OCI-M1 (cell line): ENCODE data around the gene SULT1C3.
"Not testable (repeated sequence)": the region's sequence is repeated elsewhere in the genome, so short reads cannot be mapped to it uniquely, and the experiment has no call there.

ENCODE experiments used
- DNase-seq: peaks from one replicate; lab custom pipeline; 2025; lab: John Stamatoyannopoulos, UW

Gene SULT1C3

GRCh38 chr2:108244667-108245414 lies 5.1 kb downstream of the SULT1C3 start:
- DNase-seq: no peak

- no peak for DNase-seq
Measured at GRCh38 chr2:108253106-108253505, 13.3 kb downstream of the SULT1C3 start.

GRCh38 chr2:108257757-108258331 lies 18.1 kb downstream of the SULT1C3 start:
- peak; percentile 4 for DNase-seq

DNA sequence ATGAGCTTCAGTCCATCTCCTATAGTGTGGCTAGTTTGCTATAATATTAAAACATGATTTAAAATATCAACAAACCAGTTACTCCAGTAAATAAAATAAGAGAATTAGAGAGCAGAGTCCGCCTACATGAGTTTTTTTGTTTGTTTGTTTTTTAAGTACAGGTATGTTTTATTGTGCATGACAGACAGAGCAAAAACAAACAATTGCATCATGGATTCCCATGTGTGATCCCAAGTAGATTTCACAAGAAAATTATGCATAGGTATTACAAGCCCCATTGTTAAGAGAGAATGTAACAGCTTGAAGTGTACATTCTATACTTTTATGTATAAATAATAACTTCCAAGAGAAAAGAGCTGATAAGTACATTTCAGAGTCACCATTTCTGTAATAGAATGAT lies 21.0 kb downstream of the SULT1C3 start:
- no peak for DNase-seq

GRCh38 chr2:108262036-108262435 lies 22.3 kb downstream of the SULT1C3 start:
- DNase-seq: no peak

- no peak for DNase-seq
Measured at GRCh38 chr2:108263401-108263800, 23.6 kb downstream of the SULT1C3 start.

DNA sequence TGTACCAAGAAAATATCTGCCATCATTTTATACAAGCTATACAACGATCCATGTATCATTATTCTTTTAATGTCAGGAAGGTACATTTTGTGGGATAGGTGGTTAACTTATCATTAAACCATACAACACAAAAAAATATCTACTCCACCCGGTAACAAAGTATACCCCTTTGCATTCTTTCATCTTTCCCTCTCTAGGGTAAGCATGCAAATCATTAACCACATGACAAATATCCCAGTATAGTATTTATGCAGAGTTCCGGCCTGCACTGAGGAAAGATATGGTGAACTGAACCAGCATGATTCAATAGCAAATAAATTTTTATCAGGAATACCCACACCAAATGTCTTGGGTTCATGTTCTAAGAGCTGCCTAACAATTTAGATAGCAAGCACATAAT lies 26.4 kb downstream of the SULT1C3 start:
- DNase-seq: no peak

DNA sequence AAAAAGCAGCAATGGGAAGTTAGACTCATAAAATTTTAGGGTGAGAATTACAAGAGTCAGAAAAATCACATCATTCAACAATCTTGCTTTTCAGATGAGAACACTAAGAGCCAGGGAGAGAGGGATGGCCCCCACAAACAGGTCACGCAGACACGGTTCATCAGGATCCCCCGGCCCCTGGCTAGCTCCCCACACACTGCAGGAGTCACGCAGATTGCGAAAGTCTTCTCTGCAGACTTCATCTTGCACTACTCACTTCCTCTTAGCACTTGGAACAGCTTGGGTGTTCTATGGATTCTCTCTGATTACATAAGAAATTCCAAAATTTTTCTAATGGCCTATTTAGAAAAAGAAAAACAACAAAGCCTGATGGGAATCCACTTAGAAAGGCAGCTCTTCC lies 27.3 kb downstream of the SULT1C3 start:
- DNase-seq: peak; percentile 30

DNA sequence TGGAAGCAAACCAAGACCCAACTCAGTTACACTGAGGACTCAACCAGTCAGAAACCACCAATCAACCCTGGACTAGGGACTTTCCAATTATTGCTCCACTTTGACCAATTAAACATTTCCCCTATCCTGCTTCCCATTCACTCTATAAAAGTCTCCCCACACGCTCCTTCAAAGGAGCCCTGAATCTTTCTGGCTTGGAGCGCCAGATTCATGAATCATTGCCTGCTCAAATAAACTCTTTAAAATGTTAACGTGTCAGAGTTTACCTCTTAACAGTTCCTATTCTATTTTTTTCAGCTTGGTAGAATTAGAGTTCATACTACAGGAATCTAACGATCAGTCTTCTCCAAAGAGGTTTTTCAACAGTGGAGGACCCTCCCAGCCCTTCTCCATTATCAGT lies 28.2 kb downstream of the SULT1C3 start:
- no peak for DNase-seq

GRCh38 chr2:108270346-108270745 lies 30.6 kb downstream of the SULT1C3 start:
- DNase-seq: no peak

DNA sequence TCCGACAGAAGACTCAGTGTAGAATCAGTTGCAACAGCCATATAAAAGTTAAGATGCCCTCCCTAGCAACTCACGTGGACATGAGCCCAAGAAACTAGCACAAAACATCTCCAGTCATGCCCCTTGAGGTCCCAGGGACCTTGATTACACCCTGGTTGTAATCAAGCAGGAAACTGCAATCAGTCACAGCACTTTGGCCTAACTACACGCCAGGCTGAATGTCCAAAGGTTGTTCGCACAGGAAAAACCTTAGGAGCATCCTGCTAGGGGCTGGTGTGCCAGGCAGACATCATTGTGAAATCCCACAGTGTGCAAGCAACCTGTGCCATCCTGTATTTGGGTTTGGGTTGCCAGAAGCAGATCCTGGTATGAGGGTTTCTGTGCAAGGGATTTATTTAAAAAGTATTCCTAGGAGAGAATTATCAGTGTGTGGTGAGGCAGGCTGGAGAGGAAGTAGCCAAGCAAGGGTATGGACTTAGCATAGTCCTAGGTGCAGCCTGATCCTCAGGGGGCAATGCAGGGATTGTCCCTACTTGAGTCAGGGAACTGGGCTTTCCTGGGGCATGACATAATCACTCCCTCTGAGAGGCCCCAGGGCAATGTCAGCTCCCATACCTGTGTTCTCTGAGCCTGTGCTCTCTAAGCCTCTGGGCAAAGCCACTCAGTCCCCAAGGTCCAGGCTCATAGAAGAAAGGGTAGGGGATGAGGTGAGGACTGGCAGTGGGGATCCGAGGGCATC lies 31.2 kb downstream of the SULT1C3 start:
- DNase-seq: no peak

DNA sequence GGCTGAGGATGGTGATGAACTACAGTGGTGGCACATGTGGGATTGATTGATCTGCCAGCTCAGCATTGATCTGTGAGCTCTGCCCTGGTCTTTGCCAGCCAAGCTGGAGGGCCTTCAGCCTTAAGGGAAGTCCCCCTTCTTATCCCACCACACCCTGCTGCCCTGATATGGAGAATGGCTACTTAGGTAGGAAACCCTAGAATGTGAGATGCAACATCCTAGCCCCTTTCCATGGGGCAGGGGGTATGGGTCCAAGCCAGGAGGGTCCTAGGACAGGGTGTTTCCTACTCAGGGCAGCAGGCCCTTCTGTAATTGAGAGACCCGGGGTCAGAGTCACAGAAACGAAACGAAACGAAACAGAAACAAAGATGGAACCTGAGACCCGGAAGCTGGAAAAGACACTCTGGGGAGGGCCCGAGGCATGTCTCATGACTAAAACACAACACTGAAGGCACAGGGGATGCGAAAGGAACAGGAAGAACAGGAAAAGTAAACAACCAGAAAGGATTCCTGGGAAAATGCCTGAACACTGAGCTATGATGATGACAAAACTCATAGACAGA lies 32.0 kb downstream of the SULT1C3 start:
- DNase-seq: peak; percentile 58

DNA sequence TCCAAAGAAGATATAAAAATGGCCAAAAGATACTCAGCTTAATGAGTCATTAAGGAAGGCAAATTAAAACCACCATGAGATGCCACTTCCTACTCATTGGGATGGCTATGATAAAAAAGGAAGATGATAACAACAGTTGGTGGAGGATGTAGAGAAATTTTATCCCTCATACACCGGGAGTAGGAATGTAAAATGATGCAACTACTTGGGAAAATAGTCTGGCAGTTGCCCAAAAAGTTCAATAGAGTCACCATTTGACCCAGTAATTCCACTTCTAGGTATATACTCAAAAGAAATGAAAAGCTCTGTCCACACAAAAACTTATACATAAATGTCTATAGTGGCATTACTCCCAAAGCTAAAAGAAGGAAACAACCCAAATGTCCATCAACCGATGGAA lies 38.9 kb downstream of the SULT1C3 start:
- no peak for DNase-seq

DNA sequence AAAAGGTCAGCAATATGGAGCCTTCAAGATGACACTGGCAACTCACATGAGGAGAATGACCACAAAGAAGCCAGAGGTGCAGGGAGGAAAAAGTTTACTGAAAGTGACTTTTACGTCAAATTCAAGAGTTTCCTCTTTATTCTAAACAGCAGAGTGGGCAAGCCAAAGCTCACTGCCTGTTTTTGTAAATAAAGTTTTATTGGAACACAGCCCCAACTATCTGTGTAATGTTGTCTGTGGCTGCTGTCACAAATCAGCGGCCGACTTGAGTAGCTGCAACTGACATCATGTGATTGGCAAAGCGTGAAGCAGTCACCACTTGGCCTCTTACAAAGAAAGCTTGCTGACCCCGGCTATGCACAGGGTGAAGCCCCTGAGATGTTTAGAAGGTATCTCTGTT lies 39.7 kb downstream of the SULT1C3 start:
- no peak for DNase-seq

DNA sequence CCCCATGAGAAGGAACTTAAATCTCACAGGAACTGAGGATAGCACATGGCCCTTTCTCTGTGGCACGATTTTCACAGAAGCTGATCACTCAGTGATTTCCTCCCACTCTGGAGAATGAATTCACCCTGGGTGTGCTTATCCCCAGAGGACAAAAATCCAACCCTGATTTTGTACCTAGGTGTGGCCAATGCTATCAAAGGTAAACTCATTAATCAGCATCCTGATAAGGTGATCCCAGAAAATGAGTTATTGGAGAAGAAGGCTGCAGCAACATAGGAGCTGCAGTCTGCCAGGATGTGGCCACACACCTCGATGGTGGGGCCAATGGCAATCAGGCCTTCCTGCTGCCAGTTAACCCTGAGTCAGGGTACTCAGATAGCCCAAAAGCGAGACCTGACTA lies 40.7 kb downstream of the SULT1C3 start:
- no peak for DNase-seq

DNA sequence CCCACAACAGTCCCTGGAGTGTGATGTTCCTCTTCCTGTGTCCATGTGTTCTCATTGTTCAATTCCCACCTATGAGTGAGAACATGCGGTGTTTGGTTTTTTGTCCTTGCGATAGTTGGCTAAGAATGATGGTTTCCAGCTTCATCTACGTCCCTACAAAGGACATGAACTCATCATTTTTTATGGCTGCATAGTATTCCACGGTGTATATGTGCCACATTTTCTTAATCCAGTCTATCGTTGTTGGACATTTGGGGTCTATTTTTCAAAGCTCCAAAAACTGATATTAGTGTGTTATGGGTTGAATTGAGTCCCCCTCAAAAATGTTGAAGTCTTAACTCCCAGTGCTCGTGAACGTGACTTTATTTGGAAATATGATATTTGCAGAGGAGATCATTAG lies 44.8 kb downstream of the SULT1C3 start:
- not testable (repeated sequence) for DNase-seq

GRCh38 chr2:108285616-108286015 lies 45.8 kb downstream of the SULT1C3 start:
- DNase-seq: no peak

GRCh38 chr2:108287169-108287568 lies 47.4 kb downstream of the SULT1C3 start:
- DNase-seq: peak; percentile 5

- no peak for DNase-seq
Measured at GRCh38 chr2:108288534-108289106, 48.9 kb downstream of the SULT1C3 start, which contains the start of gene SULT1C2. Gene SULT1C2, plus strand, starts transcription at chr2:108288895. Its CDS starts 4,773 bp downstream, at chr2:108293668.

GRCh38 chr2:108293850-108294249 lies 54.1 kb downstream of the SULT1C3 start:
- DNase-seq: no peak

DNA sequence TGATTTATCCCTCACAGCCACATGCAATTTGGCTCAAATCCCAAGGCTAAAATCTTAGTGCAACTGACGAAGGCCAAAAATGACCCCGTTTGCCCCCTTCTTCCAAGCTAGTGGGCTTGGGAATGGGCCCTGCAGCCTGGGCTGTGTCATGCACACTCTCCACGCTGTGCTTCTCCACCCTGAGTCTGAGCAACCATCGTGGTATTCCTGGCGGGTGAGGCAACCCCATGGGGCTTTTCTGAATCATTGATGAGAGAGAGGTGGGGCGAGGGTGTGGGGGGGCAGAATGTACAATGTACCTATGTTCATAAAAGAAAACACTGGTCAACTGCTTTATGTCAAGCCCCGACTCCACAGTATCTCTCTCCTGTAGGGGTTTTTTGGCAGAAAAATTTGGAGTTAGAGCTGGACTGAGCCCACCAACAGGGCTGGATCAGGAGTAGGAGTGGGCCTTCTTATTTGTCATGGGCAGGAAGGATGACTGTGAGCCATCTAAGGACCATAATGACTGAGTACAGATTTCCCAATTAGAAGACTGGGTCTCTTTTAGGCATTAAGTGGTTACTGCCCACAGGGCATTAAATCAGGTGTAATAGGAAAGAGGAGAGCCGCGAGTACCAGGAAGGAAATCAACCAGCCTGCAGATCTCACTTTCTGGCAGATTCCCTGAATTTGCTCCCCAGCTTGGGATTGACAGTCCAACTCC lies 57.8 kb downstream of the SULT1C3 start:
- DNase-seq: no peak

DNA sequence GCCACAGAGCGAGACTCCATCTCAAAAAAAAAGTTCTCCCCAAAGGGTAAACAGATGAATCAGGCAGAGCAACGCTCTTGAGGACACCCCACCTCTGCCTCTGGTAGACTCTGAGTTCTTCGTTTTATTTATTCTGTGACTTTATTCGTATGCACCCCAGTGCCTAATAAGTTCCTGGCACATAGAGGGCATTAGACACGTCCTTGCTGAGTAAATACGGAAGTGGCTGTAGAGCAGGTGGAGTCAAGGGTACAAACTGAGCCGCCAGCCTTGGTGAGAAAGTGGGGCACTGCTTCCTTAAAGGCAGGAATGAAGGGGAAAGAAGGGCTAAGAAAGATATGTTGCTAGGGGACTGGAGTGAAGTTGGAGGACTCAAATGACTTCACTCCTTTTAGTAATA lies 61.8 kb downstream of the SULT1C3 start:
- DNase-seq: no peak
